HG02981 (cell line): Measurements from ENCODE around the gene KIAA0753.
"Not testable (repeated sequence)": the region's sequence is repeated elsewhere in the genome, so short reads cannot be mapped to it uniquely, and the experiment has no call there.

Source experiments
- ATAC-seq: cut with Tn5 transposase; IDR thresholded peaks from one replicate; pipeline ENCODE4 v1.9.1; 2021; ENCODE audit warnings: mild to moderate bottlenecking, moderate library complexity; ENCODE audit not compliant: unreplicated experiment

The KIAA0753 gene

DNA sequence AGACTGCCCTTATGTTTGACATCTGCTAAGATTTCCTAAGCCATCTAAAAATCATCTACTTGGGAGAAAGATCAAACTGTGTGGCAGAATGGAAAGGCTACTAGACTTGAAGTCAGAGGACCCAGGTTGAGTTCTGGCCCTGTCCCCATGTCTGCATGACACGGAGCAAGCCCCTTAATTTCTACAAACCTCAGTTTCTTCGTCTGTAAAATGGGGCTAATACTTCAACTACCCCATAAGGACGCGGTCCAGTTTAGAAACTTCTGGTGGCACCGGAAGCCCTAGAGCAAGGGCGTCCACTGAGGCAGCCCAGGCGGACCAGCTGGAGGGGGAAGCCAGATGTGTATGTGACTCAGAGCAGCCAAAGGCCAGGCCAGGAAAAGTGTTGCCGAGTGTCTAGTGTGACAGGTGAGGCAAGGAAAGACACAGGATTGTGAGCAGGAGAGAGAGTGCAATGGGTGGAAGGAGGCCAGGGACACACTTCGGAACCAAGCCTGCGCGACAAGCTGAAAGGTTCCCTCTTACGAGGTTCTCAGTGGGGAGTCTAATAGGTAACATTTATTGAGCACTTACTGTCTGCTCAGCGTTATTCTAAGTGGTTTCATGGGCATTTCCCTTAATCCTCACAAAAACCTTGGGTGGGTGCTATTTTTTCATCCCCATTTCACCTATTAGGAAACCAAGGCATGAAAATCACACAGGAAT lies 66.4 kb downstream of the KIAA0753 start:
- no peak for ATAC-seq

DNA sequence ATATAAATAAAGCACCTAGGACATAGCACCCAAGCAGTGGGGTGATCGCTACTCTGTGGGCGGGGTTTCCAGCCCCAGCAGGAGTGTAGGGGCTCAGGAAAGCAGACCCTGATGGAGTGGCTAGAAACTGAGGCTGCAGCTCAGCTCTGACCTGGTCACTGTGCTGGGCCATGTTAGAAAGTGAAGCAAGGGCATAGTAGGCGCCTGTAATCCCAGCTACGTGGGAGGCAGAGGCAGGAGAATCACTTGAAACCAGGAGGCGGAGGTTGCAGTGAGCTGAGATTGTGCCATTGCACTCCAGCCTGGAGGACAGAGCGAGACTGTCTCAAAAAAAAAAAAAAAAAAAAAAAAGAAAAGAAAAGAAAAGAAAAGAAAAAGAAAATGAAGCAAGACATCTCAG lies 67.0 kb downstream of the KIAA0753 start:
- not testable (repeated sequence) for ATAC-seq

DNA sequence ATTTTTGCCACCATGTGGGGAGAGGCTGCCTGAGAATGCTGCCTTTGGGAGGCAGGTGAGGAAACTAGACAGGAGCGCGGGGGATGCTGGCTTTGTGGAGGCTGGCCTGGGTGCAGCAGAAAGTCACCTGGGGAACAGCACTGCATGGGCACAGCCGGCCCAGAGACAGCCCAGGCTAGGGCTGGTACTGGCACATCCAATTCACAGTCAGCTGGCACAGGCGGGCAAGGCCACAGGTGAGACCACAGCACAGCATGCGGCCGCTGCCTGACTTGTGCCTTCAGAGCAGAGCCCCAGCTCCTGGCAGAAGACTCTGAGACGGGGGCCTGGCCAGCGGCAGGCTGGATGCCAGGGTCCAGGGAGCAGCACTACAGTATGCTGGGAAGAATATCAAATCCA lies 67.5 kb downstream of the KIAA0753 start:
- ATAC-seq: no peak

- ATAC-seq: no peak
Measured at GRCh38 chr17:6571452-6571781, 69.1 kb downstream of the KIAA0753 start.

DNA sequence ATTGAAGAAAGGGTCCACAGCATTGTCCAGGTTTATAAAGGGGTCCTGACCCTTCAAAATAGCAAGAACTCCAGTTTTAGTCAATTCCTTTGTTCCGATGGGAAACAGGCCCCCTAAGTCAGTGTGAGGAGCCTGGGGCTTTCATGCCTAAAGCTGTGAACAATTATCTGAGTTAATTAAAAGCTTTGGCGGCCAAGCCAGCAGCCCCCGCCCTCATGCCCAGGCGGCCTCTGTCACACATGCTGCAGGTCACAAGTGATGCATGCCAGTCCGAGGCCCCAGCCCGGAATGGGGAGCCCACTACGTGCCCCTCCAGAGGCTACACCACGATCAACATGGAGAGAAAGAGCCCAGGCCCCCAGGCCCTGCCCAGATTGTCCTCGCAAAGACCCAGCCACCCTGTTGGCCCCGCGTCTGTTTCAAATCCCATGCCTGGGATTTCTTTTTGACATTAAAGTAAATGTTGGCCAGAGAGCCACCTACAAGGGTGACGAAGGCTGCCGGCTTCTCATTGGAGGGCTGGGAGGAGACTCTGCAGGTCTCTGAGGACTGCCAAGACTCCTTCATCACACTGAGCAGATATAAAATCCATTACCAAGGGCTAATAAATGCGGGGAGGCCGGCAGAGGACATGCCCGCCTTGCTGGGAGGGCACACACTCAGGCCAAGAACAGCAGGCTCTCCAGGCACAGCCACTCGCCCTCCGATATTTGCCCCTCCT lies 69.6 kb downstream of the KIAA0753 start:
- no peak for ATAC-seq

DNA sequence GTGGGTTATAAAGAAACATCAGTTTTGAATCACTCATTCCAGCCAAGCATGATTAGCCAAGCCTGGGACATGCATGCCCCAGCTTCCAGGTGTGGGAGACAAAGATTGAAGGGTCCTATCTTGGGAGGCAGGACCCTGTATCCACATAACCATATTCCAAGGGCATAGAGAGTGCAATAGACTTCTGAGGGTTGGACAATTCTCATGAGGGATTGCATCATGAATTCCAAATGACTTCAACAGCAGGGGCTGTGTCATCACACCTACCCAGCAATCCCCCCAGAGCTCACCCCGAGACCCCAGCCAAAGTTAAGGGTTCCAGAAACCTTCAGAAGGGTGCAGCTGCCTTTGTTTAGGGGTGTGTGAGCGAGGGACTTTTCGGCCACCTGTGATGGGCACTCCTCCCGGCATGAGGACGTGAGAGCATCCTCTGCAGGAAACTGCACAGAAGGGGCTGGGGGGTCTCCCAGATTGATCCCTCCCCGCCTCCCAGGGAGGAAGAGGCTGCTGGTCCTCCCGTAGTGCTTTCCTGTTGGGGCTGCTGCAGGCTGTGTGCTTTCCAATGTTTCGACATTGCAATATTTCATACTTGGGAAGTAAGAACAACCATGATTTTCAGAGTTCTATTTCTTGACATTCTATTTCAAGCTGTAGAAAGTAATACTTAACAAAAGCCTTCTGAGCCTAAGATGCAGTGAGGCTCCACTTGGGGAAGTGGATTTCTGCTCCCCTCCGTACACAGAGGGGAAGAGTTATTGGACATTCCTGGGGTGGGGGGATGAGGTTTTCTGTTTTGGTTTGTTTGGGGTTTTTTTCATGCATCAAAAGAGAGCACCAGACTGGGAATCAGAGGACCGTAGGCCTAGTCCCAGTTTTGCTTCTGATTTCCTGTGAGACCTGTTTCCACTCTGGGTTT lies 70.9 kb downstream of the KIAA0753 start:
- no peak for ATAC-seq

- no peak for ATAC-seq
Measured at GRCh38 chr17:6568184-6568758, 72.2 kb downstream of the KIAA0753 start.

GRCh38 chr17:6567528-6568183 lies 72.9 kb downstream of the KIAA0753 start:
- ATAC-seq: no peak

DNA sequence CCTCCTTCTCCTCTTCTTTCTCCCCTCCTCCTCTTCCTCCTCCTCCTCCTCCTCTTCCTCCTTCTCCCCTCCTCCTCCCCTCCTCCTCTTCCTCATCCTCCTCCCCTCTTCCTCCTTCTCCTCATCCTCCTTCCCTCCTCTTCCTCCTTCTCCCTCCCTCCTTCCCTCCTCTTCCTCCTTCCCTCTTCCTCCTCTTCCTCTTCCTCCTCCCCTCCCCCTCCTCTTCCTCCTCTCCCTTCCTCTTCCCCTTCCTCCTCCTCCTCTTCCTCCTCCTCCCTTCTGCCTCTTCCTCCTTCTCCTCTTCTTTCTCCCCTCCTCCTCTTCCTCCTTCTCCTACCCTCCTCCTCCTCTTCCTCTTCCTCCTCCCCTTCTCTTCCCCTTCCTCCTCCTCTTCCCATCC lies 79.1 kb downstream of the KIAA0753 start:
- no peak for ATAC-seq

DNA sequence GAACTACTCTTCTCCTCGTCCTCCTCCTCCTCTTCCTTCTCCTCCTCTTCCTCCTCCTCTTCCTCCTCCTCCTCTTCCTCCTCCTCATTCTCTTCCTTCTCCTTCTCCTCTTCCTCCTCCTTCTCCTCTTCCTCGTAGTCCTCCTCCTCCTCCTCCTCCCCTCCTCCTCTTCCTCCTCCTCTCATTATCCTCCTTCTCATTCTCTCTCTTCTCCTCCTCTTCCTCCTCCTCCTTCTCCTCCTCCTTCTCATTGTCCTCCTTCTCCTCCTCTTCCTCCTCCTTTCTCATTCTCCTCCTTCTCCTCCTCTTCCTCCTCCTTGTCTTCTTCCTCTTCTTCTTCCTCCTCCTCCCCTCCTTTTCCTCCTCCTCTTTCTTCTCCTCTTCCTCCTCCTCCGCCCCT lies 80.0 kb downstream of the KIAA0753 start:
- ATAC-seq: no peak

GRCh38 chr17:6559753-6560215 lies 80.7 kb downstream of the KIAA0753 start:
- no peak for ATAC-seq

DNA sequence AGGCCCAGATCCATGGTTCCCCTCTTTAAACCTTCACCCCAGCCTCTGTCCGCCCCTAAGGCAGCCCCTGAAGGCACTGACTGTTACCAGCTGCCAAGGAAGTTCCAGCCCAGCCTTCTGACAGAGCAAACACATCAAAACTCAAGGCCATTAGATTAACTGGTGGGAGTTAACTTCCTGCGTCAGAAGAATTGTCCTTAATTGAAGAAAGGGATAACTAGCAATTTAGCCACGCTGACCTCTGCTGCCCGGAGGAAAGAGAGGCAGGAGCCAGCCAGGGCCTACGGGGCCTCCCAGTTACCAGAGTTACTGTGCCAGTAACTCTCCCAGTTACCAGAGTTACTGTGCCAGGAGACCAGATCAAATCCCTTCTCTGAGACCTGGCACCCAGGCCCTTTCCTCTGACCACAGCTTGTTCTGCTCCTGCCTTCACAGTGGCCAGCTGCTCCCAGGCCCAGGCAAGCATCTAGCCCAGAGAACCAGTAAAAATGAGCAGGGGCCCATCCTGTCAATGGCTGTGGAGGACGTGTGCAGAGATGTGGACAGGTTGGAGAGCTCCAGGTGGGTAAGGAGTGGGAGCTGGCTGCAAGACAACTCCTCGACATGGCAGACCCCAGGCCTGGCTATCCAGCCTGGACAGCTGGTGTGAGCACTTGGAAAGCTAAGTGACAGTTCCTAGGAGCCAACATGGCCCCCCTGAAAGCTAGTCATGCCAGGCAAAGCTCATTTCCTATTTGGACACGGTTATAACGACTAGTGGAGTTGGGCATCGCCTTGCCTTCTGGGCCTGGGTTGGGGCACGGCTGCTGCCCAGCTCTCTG lies 81.4 kb downstream of the KIAA0753 start:
- no peak for ATAC-seq

- ATAC-seq: no peak
Measured at GRCh38 chr17:6558276-6558675, 82.2 kb downstream of the KIAA0753 start.

GRCh38 chr17:6557040-6557438 lies 83.5 kb downstream of the KIAA0753 start:
- no peak for ATAC-seq

GRCh38 chr17:6556121-6557039 lies 84.1 kb downstream of the KIAA0753 start, which contains the start of gene PITPNM3:
PITPNM3 (minus strand) TSS chr17:6556555; CDS start chr17:6556406, 149 bp downstream.
- ATAC-seq: no peak

GRCh38 chr17:6555331-6556120 lies 85.0 kb downstream of the KIAA0753 start:
- no peak for ATAC-seq

DNA sequence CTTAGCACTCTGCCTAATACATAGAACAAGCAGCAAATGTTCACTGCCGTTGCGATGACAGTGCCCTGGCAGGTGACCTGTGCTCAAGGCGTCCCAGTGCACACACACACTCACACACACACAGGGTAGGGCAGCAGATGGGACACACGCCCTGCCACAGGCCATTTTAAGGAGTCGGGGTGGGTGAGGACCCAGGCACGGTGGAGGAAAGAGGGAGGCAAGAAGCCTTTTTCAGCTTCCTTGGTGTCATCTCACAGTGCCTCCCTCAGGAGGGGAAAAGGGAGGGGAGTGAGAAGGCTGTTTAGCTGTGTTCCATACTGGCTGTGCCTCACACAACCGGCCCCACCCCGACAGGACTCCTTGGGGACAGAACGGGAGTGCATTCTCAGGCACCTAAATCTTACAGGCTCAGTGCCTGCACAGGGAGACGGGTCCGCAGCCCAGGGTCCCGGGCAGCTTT lies 85.6 kb downstream of the KIAA0753 start:
- no peak for ATAC-seq

DNA sequence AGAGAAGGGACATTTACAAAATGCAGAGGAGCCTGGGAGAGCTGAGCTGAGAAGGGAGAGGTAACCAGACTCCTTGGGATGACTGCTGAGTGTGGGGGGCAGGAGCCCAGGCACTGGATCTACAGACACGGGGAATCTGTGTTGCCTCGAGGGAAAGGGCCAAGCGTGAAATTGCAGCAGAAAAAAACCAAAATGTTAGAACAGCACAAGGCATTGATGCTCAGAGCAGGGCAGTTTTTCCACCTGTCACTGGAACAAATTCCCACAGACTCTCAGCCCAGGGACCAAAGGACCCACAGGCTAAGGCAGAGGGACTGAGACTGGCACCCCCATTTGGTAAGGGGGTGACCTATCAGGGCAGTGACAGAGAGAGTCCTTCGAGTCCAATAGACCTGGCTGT lies 86.2 kb downstream of the KIAA0753 start:
- ATAC-seq: no peak
